Measurements from ENCODE around the gene RAB3B. TPM values are rescaled to one million over a fixed set of nuclear protein-coding genes. Genes with fewer than 3 reads are reported as not detected.
"Not testable (repeated sequence)": the region's sequence is repeated elsewhere in the genome, so short reads cannot be mapped to it uniquely, and the experiment has no call there.

The RAB3B gene
- polyA plus RNA-seq, 3 donors: under 0.01 TPM; not detected in 2

DNA sequence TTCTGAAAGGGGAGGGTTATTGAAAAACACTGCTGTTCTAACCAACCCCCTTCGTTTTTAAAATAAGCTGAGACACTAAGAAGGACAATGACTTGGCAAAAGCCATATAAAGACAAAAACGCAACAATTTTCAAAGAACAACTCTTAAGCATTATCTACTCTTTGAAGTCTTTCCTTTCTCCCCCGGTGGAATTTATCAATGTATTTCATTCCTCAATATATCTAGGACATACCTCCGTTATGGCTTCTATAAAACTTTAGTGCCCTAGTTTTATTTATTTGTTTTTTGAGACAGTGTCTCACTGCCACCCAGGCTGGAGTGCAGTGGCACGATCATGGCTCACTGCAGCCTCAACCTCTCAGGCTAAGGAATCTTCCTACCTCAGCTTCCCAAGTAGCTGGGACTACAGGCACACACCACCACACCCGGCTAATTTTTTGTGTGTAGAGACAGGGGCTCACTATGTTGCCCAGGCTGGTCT, 115.2 kb downstream of the RAB3B start:
- 0% methylated on average over 1 of the region's 6 CpGs for WGBS (ENCODE audit: insufficient coverage)
- Mint-ChIP-seq H3K9me3 (no peaks in the 10 kb centered on the region), H3K27ac (peak overlapping the region; percentile 35 to 86 (median 80)), H3K4me3 (peak overlapping the region in 1 of 2 donors; percentile 67), H3K36me3 (peaks cover 16 to 18% of the 10 kb centered on the region in 2 donors), H3K4me1 (peaks cover 34% of the 10 kb centered on the region), H3K27me3 (ENCODE audit: low read depth in 3 of 3) (peaks cover 0 to 3% (median 1%) of the 10 kb centered on the region in 3 donors)
- Histone ChIP-seq H3K36me3 (replicated peaks in 1 of 2; ENCODE audit: control insufficient read depth in 1 of 2, insufficient read depth in 2 of 2, low read length in 2 of 2) (peaks cover 5 to 22% of the 10 kb centered on the region in 2 donors), H3K4me2 (replicated peaks; ENCODE audit: extremely low read depth, low read length, poor library complexity, severe bottlenecking) (peak overlapping the region; percentile 20), H2AFZ (ENCODE audit: insufficient read depth, low read depth, low read length, poor library complexity, severe bottlenecking) (no peak overlapping the region), H3K4me1 (ENCODE audit: control insufficient read depth in 1 of 2, insufficient read depth in 2 of 2, low read length in 2 of 2) (peaks cover 26 to 41% of the 10 kb centered on the region in 2 donors), H3K79me2 (ENCODE audit: insufficient read depth, low read length) (peaks cover 81% of the 10 kb centered on the region), H3K27ac (ENCODE audit: low read depth in 1 of 2, low read length in 2 of 2) (peak overlapping the region in 1 of 2 donors; percentile 58), H4K20me1 (ENCODE audit: insufficient read depth, low read length) (peaks cover 48% of the 10 kb centered on the region), H3K9me3 (replicated peaks in 1 of 2; ENCODE audit: control insufficient read depth in 1 of 2, insufficient read depth in 1 of 2, low read length in 2 of 2) (no peaks in the 10 kb centered on the region), H3K9ac (ENCODE audit: insufficient read depth, low read length, poor library complexity, severe bottlenecking) (peak overlapping the region; percentile 11), H3K4me3 (replicated peaks in 1 of 3; ENCODE audit: low read depth in 2 of 3, low read length in 3 of 3) (no peak overlapping the region), H3K27me3 (ENCODE audit: control insufficient read depth in 2 of 2, insufficient read depth in 2 of 2, low read length in 2 of 2) (no peaks in the 10 kb centered on the region)
- DNase-seq: no peak
- intact Hi-C loops (cut with micrococcal nuclease): loop anchor here (5.0 to 10.0 kb wide), 2 partner anchors 358 to 529 kb away; partner anchors contain the start of genes ORC1 (in 2 of the 2), PRPF38A (in 2 of the 2) and EPS15 (in 1 of the 2)
- TF ChIP-seq, protein P1, sequence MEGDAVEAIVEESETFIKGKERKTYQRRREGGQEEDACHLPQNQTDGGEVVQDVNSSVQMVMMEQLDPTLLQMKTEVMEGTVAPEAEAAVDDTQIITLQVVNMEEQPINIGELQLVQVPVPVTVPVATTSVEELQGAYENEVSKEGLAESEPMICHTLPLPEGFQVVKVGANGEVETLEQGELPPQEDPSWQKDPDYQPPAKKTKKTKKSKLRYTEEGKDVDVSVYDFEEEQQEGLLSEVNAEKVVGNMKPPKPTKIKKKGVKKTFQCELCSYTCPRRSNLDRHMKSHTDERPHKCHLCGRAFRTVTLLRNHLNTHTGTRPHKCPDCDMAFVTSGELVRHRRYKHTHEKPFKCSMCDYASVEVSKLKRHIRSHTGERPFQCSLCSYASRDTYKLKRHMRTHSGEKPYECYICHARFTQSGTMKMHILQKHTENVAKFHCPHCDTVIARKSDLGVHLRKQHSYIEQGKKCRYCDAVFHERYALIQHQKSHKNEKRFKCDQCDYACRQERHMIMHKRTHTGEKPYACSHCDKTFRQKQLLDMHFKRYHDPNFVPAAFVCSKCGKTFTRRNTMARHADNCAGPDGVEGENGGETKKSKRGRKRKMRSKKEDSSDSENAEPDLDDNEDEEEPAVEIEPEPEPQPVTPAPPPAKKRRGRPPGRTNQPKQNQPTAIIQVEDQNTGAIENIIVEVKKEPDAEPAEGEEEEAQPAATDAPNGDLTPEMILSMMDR (IDR thresholded peaks at IDR 0.05): no peak

DNA sequence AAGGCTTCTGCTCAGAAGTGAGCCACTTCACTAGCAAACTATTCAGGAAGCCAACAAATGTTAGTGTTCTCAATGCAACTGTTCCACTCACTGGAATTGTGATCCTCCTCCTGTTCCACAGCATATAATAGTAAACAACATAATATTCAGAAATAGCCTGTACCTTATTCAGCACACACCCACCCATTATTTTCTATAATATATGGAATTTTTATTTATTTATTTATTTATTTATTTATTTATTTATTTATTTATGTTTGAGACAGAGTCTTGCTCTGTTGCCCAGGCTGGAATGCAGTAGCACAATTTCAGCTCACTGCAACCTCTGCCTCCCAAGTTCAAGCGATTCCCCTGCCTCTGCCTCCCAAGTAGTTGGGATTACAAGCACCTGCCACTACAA, 117.2 kb downstream of the RAB3B start:
- peaks cover 98% of the 10 kb centered on the region for H3K79me2 ChIP-seq (ENCODE audit: insufficient read depth, low read length)
- H3K36me3 Mint-ChIP-seq: peaks cover 18 to 20% of the 10 kb centered on the region in 2 donors
- not testable (repeated sequence) for H3K27me3 Mint-ChIP-seq (ENCODE audit: low read depth in 3 of 3); H3K9me3 ChIP-seq (replicated peaks in 1 of 2; ENCODE audit: control insufficient read depth in 1 of 2, insufficient read depth in 1 of 2, low read length in 2 of 2); H3K9ac ChIP-seq (ENCODE audit: insufficient read depth, low read length, poor library complexity, severe bottlenecking); H3K4me2 ChIP-seq (replicated peaks; ENCODE audit: extremely low read depth, low read length, poor library complexity, severe bottlenecking); H3K27me3 ChIP-seq (ENCODE audit: control insufficient read depth in 2 of 2, insufficient read depth in 2 of 2, low read length in 2 of 2); H3K27ac Mint-ChIP-seq; H3K4me3 ChIP-seq (replicated peaks in 1 of 3; ENCODE audit: low read depth in 2 of 3, low read length in 3 of 3); H3K4me3 Mint-ChIP-seq; H3K9me3 Mint-ChIP-seq; H2AFZ ChIP-seq (ENCODE audit: insufficient read depth, low read depth, low read length, poor library complexity, severe bottlenecking); DNase-seq
- H3K27ac ChIP-seq (ENCODE audit: low read depth in 1 of 2, low read length in 2 of 2): peak overlapping the region in 1 of 2 donors; percentile 52
- peaks cover 69% of the 10 kb centered on the region for H4K20me1 ChIP-seq (ENCODE audit: insufficient read depth, low read length)
- intact Hi-C loops (cut with micrococcal nuclease): loop anchor here (10.0 kb wide), 1 partner anchor 532 kb away; the partner anchor contains the start of genes ORC1 (in 2 of the 2) and PRPF38A (in 2 of the 2)
- peaks cover 23 to 34% of the 10 kb centered on the region in 2 donors for H3K4me1 ChIP-seq (ENCODE audit: control insufficient read depth in 1 of 2, insufficient read depth in 2 of 2, low read length in 2 of 2)
- WGBS (ENCODE audit: insufficient coverage): no CpG with 5 or more reads among the region's 1 CpG
- H3K36me3 ChIP-seq (replicated peaks in 1 of 2; ENCODE audit: control insufficient read depth in 1 of 2, insufficient read depth in 2 of 2, low read length in 2 of 2): peaks cover 5 to 26% of the 10 kb centered on the region in 2 donors
- H3K4me1 Mint-ChIP-seq: peaks cover 34% of the 10 kb centered on the region

Data from CD14-positive monocyte (primary cell).